ENCODE data around the gene ARHGAP1.

Gene ARHGAP1

DNA sequence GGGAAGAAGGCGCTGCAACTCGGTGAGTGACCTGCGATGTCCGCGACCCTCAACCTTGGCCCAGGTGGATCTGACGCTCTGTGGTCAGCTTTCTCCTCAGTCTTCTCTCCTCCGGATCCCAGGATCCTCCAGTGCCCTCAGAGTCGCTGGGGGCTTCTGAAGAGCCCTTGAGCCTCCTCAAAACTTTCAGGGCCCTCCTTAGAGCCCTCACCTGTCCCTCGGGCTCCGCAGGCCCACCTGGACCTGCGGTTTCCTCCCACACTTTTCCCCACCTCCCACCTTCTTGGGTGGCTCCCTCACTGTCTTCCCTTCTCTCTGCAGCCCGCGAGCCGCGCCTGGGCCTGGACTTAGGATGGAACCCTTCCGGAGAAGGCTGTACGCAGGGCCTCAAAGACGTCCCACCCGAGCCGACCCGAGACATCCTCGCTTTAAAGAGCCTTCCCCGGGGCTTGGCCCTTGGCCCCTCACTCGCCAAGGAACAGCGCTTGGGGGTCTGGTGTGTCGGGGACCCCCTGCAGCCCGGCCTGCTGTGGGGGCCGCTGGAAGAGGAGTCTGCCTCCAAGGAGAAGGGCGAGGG lies 747 bp upstream of the ARHGAP1 start:
- H4K91ac ChIP-seq (ENCODE audit: low read depth, low read length) = peak overlapping the region; percentile 85
- peak overlapping the region; percentile 67 for H2BK120ac ChIP-seq (ENCODE audit: insufficient read depth, low read length, poor library complexity)
- peaks cover 13% of the 10 kb centered on the region for H3K79me1 ChIP-seq (ENCODE audit: low read length)
- no peaks in the 10 kb centered on the region for H3K27me3 ChIP-seq (ENCODE audit: insufficient read depth, low read length)
- peaks cover 32 to 34% of the 10 kb centered on the region in 2 experiments for H3K36me3 ChIP-seq (ENCODE audit: control insufficient read depth in 1 of 2, insufficient read depth in 2 of 2, low read length in 2 of 2)
- H3K23ac ChIP-seq (ENCODE audit: low read length) = no peak overlapping the region
- DNase-seq = no peak
- H2BK12ac ChIP-seq (ENCODE audit: low read length) = no peak overlapping the region
- H3K4ac ChIP-seq (ENCODE audit: low read depth, low read length) = peak overlapping the region; percentile 96
- peak overlapping the region; percentile 86 for H3K18ac ChIP-seq (ENCODE audit: low read length)
- H3K9ac ChIP-seq (ENCODE audit: low read length) = peak overlapping the region; percentile 95
- H3K27ac ChIP-seq (ENCODE audit: low read depth, low read length) = no peak overlapping the region
- H3K4me2 ChIP-seq (ENCODE audit: low read length) = peak overlapping the region; percentile 91
- peak overlapping the region; percentile 98 for H2BK5ac ChIP-seq (ENCODE audit: low read depth, low read length, poor library complexity)
- H4K12ac ChIP-seq (ENCODE audit: low read depth, low read length) = peak overlapping the region; percentile 98
- H3K14ac ChIP-seq (ENCODE audit: low read length) = peak overlapping the region; percentile 56
- H3K4me1 ChIP-seq (ENCODE audit: control insufficient read depth in 1 of 2, insufficient read depth in 2 of 2, low read length in 2 of 2) = peaks cover 21 to 24% of the 10 kb centered on the region in 2 experiments
- H2AK5ac ChIP-seq (ENCODE audit: low read length) = peak overlapping the region; percentile 43
- peaks cover 11% of the 10 kb centered on the region for H3K79me2 ChIP-seq (ENCODE audit: control insufficient read depth, insufficient read depth, low read length, poor library complexity)
- no CpG with 5 or more reads among the region's 29 CpGs for WGBS (ENCODE audit: extremely low coverage, insufficient coverage, insufficient read length)
- peaks cover 4% of the 10 kb centered on the region for H3K9me3 ChIP-seq (ENCODE audit: insufficient read depth, low read depth, low read length)
- H3K4me3 ChIP-seq (ENCODE audit: low read depth, low read length) = peak overlapping the region; percentile 87
- peak overlapping the region; percentile 98 for H2AFZ ChIP-seq (ENCODE audit: insufficient read depth, low read length, poor library complexity)
- H4K8ac ChIP-seq (ENCODE audit: low read depth, low read length) = peak overlapping the region; percentile 95

DNA sequence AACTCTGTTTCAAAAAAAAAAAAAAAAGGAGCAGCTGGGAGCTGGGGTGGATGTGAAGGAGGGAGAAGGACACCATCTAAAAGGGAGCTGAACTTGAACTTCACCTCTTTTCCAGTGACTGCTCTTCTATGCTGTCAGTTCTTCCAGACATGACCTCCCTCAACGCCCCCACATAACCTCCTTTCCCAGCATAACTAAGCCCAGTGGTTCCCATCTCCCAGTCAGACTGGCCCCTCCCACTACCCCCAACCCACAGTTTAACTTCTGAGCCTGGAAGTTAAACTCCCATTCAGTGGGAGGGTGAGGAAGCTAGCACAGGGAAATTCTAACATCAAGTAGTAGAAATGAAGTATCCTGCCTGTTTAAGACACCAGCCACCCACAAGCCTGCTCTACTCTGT lies 1.8 kb downstream of the ARHGAP1 start:
- Histone ChIP-seq H3K79me1 (ENCODE audit: low read length) (peaks cover 14% of the 10 kb centered on the region), H3K9me3 (ENCODE audit: insufficient read depth, low read depth, low read length) (no peaks in the 10 kb centered on the region), H2AFZ (ENCODE audit: insufficient read depth, low read length, poor library complexity) (no peak overlapping the region), H4K12ac (ENCODE audit: low read depth, low read length) (no peak overlapping the region), H4K8ac (ENCODE audit: low read depth, low read length) (no peak overlapping the region), H2BK12ac (ENCODE audit: low read length) (no peak overlapping the region), H3K27ac (ENCODE audit: low read depth, low read length) (no peak overlapping the region), H4K91ac (ENCODE audit: low read depth, low read length) (no peak overlapping the region), H3K79me2 (ENCODE audit: control insufficient read depth, insufficient read depth, low read length, poor library complexity) (peaks cover 11% of the 10 kb centered on the region), H3K36me3 (ENCODE audit: control insufficient read depth in 1 of 2, insufficient read depth in 2 of 2, low read length in 2 of 2) (peaks cover 32 to 35% of the 10 kb centered on the region in 2 experiments), H3K9ac (ENCODE audit: low read length) (no peak overlapping the region), H2BK120ac (ENCODE audit: insufficient read depth, low read length, poor library complexity) (no peak overlapping the region), H3K18ac (ENCODE audit: low read length) (no peak overlapping the region), H3K4me1 (ENCODE audit: control insufficient read depth in 1 of 2, insufficient read depth in 2 of 2, low read length in 2 of 2) (peaks cover 32 to 36% of the 10 kb centered on the region in 2 experiments), H2AK5ac (ENCODE audit: low read length) (no peak overlapping the region), H3K4me2 (ENCODE audit: low read length) (no peak overlapping the region), H3K14ac (ENCODE audit: low read length) (no peak overlapping the region), H3K27me3 (ENCODE audit: insufficient read depth, low read length) (no peaks in the 10 kb centered on the region), H3K4ac (ENCODE audit: low read depth, low read length) (no peak overlapping the region), H3K4me3 (ENCODE audit: low read depth, low read length) (no peak overlapping the region), H3K23ac (ENCODE audit: low read length) (no peak overlapping the region), H2BK5ac (ENCODE audit: low read depth, low read length, poor library complexity) (no peak overlapping the region)
- DNase-seq = no peak
- no CpG with 5 or more reads among the region's 1 CpG for WGBS (ENCODE audit: extremely low coverage, insufficient coverage, insufficient read length)

DNA sequence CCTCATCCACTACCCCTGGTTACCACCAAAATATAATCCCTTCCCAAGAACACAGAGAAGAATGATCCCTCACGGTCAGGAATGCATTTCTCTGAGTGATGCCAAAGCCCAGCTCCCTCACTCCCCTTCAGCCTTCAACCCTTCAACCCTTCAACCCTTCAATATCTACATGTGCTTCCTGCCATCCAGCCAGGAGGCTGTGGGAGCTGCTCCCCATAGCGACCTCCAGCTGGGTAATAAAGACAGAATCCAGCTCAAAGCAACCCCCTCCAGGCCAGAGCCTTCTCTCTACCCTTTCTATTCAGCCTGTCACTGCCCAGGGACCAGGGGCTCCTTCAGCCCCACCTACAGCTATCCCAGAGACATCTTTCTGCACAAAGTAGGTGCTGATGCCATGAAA lies 2.7 kb downstream of the ARHGAP1 start:
- Histone ChIP-seq H3K9ac (ENCODE audit: low read length) (no peak overlapping the region), H2BK120ac (ENCODE audit: insufficient read depth, low read length, poor library complexity) (no peak overlapping the region), H3K27me3 (ENCODE audit: insufficient read depth, low read length) (no peaks in the 10 kb centered on the region), H3K27ac (ENCODE audit: low read depth, low read length) (peak overlapping the region; percentile 50), H3K4me1 (ENCODE audit: control insufficient read depth in 1 of 2, insufficient read depth in 2 of 2, low read length in 2 of 2) (peaks cover 32 to 36% of the 10 kb centered on the region in 2 experiments), H3K18ac (ENCODE audit: low read length) (no peak overlapping the region), H4K12ac (ENCODE audit: low read depth, low read length) (no peak overlapping the region), H3K79me1 (ENCODE audit: low read length) (peaks cover 14% of the 10 kb centered on the region), H3K79me2 (ENCODE audit: control insufficient read depth, insufficient read depth, low read length, poor library complexity) (peaks cover 11% of the 10 kb centered on the region), H3K4me2 (ENCODE audit: low read length) (peak overlapping the region; percentile 13), H3K4ac (ENCODE audit: low read depth, low read length) (peak overlapping the region; percentile 28), H4K91ac (ENCODE audit: low read depth, low read length) (peak overlapping the region; percentile 53), H3K23ac (ENCODE audit: low read length) (no peak overlapping the region), H2AK5ac (ENCODE audit: low read length) (no peak overlapping the region), H3K14ac (ENCODE audit: low read length) (no peak overlapping the region), H3K4me3 (ENCODE audit: low read depth, low read length) (no peak overlapping the region), H4K8ac (ENCODE audit: low read depth, low read length) (peak overlapping the region; percentile 2), H3K36me3 (ENCODE audit: control insufficient read depth in 1 of 2, insufficient read depth in 2 of 2, low read length in 2 of 2) (peaks cover 28% of the 10 kb centered on the region in 2 experiments), H2BK12ac (ENCODE audit: low read length) (no peak overlapping the region), H2AFZ (ENCODE audit: insufficient read depth, low read length, poor library complexity) (no peak overlapping the region), H2BK5ac (ENCODE audit: low read depth, low read length, poor library complexity) (peak overlapping the region; percentile 35), H3K9me3 (ENCODE audit: insufficient read depth, low read depth, low read length) (no peaks in the 10 kb centered on the region)
- WGBS (ENCODE audit: extremely low coverage, insufficient coverage, insufficient read length) = no CpG with 5 or more reads among the region's 2 CpGs
- no peak for DNase-seq

DNA sequence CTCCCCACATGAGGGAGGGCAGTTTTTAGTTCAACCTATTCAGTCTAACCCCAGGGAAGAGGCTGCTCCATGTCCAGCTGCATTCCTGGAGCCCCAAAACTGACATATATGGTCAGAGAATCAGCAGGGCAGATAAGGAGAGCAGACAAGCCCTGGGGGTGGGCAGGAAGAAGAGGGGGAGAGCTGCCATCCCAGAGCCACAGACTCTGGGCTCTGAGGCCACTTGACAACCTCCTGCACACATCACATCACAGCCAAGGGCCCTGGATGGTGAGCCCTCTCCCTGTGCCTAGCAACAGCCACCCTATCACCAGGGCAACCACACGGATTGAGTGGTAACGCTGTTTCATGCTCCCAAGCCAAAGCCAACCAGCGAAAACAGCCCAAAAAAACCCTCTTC lies 3.1 kb downstream of the ARHGAP1 start:
- Histone ChIP-seq H3K4me3 (ENCODE audit: low read depth, low read length) (no peak overlapping the region), H2AFZ (ENCODE audit: insufficient read depth, low read length, poor library complexity) (no peak overlapping the region), H3K9ac (ENCODE audit: low read length) (no peak overlapping the region), H3K36me3 (ENCODE audit: control insufficient read depth in 1 of 2, insufficient read depth in 2 of 2, low read length in 2 of 2) (peaks cover 26 to 27% of the 10 kb centered on the region in 2 experiments), H3K27ac (ENCODE audit: low read depth, low read length) (peak overlapping the region; percentile 50), H2BK120ac (ENCODE audit: insufficient read depth, low read length, poor library complexity) (no peak overlapping the region), H3K23ac (ENCODE audit: low read length) (no peak overlapping the region), H3K79me2 (ENCODE audit: control insufficient read depth, insufficient read depth, low read length, poor library complexity) (peaks cover 11% of the 10 kb centered on the region), H3K4ac (ENCODE audit: low read depth, low read length) (no peak overlapping the region), H4K8ac (ENCODE audit: low read depth, low read length) (no peak overlapping the region), H3K18ac (ENCODE audit: low read length) (no peak overlapping the region), H4K12ac (ENCODE audit: low read depth, low read length) (no peak overlapping the region), H3K4me2 (ENCODE audit: low read length) (no peak overlapping the region), H3K14ac (ENCODE audit: low read length) (no peak overlapping the region), H2AK5ac (ENCODE audit: low read length) (no peak overlapping the region), H4K91ac (ENCODE audit: low read depth, low read length) (no peak overlapping the region), H3K9me3 (ENCODE audit: insufficient read depth, low read depth, low read length) (no peaks in the 10 kb centered on the region), H3K4me1 (ENCODE audit: control insufficient read depth in 1 of 2, insufficient read depth in 2 of 2, low read length in 2 of 2) (peaks cover 33 to 37% of the 10 kb centered on the region in 2 experiments), H3K27me3 (ENCODE audit: insufficient read depth, low read length) (no peaks in the 10 kb centered on the region), H2BK12ac (ENCODE audit: low read length) (no peak overlapping the region), H3K79me1 (ENCODE audit: low read length) (peaks cover 15% of the 10 kb centered on the region), H2BK5ac (ENCODE audit: low read depth, low read length, poor library complexity) (no peak overlapping the region)
- no CpG with 5 or more reads among the region's 3 CpGs for WGBS (ENCODE audit: extremely low coverage, insufficient coverage, insufficient read length)
- DNase-seq = no peak

Data from trophoblast cell (in vitro differentiated cells and primary cell).